ENCODE measurements around the gene CAST. TPM values are rescaled to one million over a fixed set of nuclear protein-coding genes. Genes with fewer than 3 reads are reported as not detected.

The CAST gene
- total and polyA plus RNA-seq, 8 donors, result 128 to 264 (median 156) TPM

- Histone ChIP-seq H3K9me3 (no peaks in the 10 kb centered on the region), H3K4me3 (no peak overlapping the region), H3K4me1 (peaks cover 0 to 60% of the 10 kb centered on the region in 2 donors), H3K27me3 (no peaks in the 10 kb centered on the region), H3K27ac (no peak overlapping the region), H3K36me3 (no peaks in the 10 kb centered on the region)
- no peak for ATAC-seq
- intact Hi-C loops (cut with DNase I), result no loop called here
- TF ChIP-seq CTCF (IDR thresholded peaks at IDR 0.05), result no peak
- no peak for DNase-seq
These were observed 9.3 kb upstream of the CAST start for GRCh38 chr5:96652769-96653454.

DNA sequence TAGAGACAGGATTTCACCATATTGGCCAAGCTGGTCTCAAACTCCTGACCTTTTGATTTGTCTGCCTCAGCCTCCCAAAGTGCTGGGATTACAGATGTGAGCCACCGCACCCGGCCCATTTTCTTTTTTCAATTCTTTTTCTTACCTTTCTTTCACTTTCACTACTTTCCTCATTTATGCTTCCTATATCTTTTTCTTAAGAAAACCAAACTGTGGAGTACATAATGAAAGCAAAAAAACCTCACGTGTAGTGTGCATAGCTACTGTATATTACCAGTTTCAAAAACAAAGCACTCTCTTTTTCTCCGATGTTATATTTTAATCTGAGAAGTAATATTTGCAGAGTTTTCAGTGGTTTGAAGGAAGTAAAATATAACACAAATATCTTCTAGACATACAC, 8.0 kb upstream of the CAST start:
- intact Hi-C loops (cut with DNase I), result no loop called here
- no peaks in the 10 kb centered on the region for H3K36me3 ChIP-seq
- peaks cover 0 to 48% of the 10 kb centered on the region in 2 donors for H3K4me1 ChIP-seq
- H3K4me3 ChIP-seq, result no peak overlapping the region
- H3K27me3 ChIP-seq, result no peaks in the 10 kb centered on the region
- no peaks in the 10 kb centered on the region for H3K9me3 ChIP-seq
- H3K27ac ChIP-seq, result no peak overlapping the region
- DNase-seq (no peak), ATAC-seq (no peak)
- no peak for TF ChIP-seq CTCF (IDR thresholded peaks at IDR 0.05)

DNA sequence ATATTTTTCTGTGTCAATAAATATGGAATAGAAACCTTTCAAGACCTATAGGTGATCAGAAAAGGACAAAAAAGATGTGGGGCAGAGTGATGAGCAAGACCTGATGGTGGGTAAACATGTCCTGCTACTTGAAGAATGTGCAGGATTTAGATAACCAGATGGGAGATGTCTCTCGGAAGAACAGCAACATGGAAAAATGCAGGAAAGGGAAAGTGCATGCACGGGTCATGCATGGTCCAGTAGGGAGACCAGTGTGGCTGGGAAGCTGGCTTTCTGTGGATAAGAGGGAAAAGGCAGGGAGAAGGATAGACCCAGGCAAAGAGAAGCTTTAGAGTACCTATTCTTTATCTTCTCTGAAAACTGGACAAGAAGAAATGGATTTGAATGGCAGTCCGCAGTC, 7.1 kb upstream of the CAST start:
- intact Hi-C loops (cut with DNase I), result no loop called here
- Histone ChIP-seq H3K4me1 (peaks cover 0 to 40% of the 10 kb centered on the region in 2 donors), H3K36me3 (no peaks in the 10 kb centered on the region), H3K4me3 (no peak overlapping the region), H3K27ac (no peak overlapping the region), H3K27me3 (no peaks in the 10 kb centered on the region), H3K9me3 (no peaks in the 10 kb centered on the region)
- DNase-seq (no peak), ATAC-seq (no peak)
- TF ChIP-seq CTCF (IDR thresholded peaks at IDR 0.05), result no peak

DNA sequence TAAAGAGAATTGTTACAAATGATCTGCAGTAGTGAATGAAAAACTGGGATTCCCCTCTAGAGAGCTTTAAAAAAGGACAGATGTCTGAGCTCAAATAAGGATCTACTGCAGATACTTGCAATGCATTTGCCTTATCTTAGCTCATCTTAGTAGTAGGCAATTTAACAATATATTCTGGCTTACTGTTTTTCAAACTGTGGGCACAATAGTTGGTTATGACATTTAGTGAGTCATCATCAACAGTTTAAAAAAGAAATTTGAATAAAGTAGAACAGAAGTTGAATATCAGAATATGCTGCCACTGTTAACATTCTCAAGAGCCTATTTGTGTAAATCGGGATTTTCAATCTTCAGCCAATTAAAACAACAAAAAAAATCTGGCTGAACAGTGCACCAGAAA, 6.7 kb upstream of the CAST start:
- TF ChIP-seq CTCF (IDR thresholded peaks at IDR 0.05), result no peak
- Histone ChIP-seq H3K27ac (no peak overlapping the region), H3K27me3 (no peaks in the 10 kb centered on the region), H3K4me1 (peaks cover 4 to 42% of the 10 kb centered on the region in 2 donors), H3K9me3 (no peaks in the 10 kb centered on the region), H3K4me3 (no peak overlapping the region), H3K36me3 (no peaks in the 10 kb centered on the region)
- intact Hi-C loops (cut with DNase I), result no loop called here
- ATAC-seq (no peak), DNase-seq (no peak)

DNA sequence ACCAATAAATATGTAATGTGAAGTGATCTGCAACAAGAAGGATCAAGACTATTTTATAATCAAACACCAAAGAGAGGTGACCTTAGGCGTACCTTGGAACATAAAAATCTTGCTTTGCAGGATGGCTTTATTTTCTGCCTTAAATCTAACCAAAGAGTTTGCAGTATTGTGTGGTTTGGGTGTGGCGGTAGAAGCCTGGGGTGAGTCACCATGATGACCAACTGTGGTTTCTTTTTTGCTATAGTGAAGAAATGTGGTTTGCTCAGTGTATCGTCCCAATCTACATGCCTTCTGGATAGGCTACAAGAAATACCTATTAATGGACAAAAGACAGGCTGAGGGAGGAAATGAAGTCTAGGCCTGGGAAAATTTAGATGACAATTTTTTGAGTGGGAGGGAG, 5.1 kb upstream of the CAST start:
- intact Hi-C loops (cut with DNase I), result no loop called here
- H3K36me3 ChIP-seq, result no peaks in the 10 kb centered on the region
- no peak overlapping the region for H3K4me3 ChIP-seq
- peaks cover 9 to 49% of the 10 kb centered on the region in 2 donors for H3K4me1 ChIP-seq
- ATAC-seq (peak; percentile 24), DNase-seq (peak in 1 of 4 donors; percentile 49)
- H3K9me3 ChIP-seq, result no peaks in the 10 kb centered on the region
- no peaks in the 10 kb centered on the region for H3K27me3 ChIP-seq
- no peak for TF ChIP-seq CTCF (IDR thresholded peaks at IDR 0.05)
- H3K27ac ChIP-seq, result peak overlapping the region in 1 of 2 donors; percentile 19
